ENCODE measurements around the gene INPP4A. TPM values are rescaled to one million over a fixed set of nuclear protein-coding genes. Genes with fewer than 3 reads are reported as not detected.

Gene INPP4A
- total RNA-seq, 1 donor from 2014 or later: 40.7 TPM

DNA sequence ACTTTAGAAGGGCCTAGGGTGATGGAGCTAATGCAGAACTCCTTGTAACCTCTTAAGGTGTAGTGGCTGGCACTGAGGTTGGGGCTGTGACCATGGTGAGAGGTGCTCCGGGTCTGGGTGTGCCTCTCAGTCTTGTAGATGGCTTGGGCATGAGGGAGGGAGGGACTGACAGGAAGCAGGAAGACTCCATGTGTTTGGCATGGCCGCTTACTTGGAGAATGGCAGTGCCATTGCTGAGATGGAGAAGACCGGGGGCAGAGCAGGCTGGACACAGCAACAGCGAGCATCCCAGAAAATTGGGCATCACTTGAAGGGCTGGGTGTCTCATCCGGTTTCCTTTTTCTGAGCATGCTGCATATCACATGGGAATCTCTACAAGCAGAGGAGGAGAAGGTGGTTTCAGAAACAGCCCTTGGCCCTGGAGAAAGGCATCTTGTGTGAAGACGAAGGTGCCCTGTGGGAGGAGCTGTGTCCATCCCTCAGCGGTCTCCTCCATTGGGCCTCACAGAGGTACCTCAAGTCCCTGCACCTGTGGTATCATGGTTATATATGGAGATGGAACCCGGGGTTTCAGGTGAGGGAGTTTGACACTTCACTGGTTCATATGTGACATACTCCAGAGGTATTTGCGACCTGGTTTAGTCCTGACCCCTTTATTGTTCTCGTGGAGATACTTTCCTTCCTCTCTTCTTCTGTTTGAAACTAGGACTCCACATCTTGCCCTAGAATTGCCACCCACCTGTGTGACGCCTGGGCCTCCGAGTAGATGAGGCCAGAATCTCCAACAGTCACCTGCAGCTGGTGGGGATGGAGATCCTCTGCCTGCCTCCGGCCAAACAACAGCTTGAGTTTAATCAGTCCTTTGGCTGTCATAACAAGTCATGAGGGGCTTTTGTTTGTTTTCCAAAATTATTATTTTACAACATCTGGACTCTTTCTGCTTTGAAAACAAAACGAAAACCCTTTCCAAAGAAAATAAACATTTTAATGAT, 45.6 kb downstream of the INPP4A start:
- Mint-ChIP-seq H3K4me3 (no peak overlapping the region), H3K27ac (no peak overlapping the region), H3K27me3 (ENCODE audit: low read depth) (no peaks in the 10 kb centered on the region), H3K36me3 (no peaks in the 10 kb centered on the region), H3K4me1 (peaks cover 11% of the 10 kb centered on the region), H3K9me3 (peaks cover 14% of the 10 kb centered on the region)
- DNase-seq (ENCODE audit: low spot score in 2 of 2, unreplicated experiment in 2 of 2): no peak
- TF ChIP-seq, protein P1, sequence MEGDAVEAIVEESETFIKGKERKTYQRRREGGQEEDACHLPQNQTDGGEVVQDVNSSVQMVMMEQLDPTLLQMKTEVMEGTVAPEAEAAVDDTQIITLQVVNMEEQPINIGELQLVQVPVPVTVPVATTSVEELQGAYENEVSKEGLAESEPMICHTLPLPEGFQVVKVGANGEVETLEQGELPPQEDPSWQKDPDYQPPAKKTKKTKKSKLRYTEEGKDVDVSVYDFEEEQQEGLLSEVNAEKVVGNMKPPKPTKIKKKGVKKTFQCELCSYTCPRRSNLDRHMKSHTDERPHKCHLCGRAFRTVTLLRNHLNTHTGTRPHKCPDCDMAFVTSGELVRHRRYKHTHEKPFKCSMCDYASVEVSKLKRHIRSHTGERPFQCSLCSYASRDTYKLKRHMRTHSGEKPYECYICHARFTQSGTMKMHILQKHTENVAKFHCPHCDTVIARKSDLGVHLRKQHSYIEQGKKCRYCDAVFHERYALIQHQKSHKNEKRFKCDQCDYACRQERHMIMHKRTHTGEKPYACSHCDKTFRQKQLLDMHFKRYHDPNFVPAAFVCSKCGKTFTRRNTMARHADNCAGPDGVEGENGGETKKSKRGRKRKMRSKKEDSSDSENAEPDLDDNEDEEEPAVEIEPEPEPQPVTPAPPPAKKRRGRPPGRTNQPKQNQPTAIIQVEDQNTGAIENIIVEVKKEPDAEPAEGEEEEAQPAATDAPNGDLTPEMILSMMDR (IDR thresholded peaks at IDR 0.05; ENCODE audit: unreplicated experiment): no peak

DNA sequence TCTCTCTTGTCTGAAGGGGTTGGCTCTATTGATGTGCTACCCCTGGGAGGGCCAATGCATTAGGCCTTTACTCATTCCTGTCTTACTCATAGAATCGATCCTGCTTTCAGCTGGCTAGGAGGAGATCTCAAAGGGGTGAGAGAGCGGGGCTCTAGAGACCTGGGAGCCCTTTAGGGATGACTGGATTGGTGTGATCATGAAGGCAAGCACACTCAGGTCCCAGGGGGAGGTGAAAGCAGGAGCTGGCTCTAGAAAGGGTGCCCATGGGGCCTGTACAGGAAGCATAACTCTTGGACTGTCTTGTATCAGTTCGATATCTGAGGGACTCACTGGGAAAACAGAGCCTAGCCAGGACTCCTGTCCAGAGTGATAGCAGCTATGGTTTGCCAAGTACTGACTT, 47.8 kb downstream of the INPP4A start:
- H3K27me3 Mint-ChIP-seq (ENCODE audit: low read depth): no peaks in the 10 kb centered on the region
- DNase-seq (ENCODE audit: low spot score in 2 of 2, unreplicated experiment in 2 of 2): no peak
- H3K9me3 Mint-ChIP-seq: peaks cover 30% of the 10 kb centered on the region
- no peaks in the 10 kb centered on the region for H3K4me1 Mint-ChIP-seq
- no peak overlapping the region for H3K4me3 Mint-ChIP-seq
- TF ChIP-seq, protein P1 (IDR thresholded peaks at IDR 0.05; ENCODE audit: unreplicated experiment): no peak
- no peak overlapping the region for H3K27ac Mint-ChIP-seq
- peaks cover 11% of the 10 kb centered on the region for H3K36me3 Mint-ChIP-seq

DNA sequence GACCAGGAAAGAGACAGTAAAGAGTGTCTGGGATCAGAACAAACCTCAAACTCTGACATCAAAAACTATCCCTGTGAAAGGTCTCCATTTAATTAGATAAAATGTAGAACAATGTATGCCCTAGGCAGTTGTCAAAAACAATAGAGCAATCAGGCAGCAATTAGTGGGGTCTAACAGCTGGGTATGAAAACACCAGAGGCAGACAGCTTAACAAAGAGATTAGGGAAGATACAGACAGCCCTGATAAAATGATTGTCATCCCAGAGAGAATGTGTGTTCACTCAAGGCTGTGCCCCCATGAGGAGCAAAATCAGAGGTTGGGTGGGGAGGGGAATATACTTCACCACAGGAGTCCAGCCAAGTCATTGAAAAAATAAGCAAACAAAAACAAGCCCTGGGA, 50.0 kb downstream of the INPP4A start:
- Mint-ChIP-seq H3K4me3 (no peak overlapping the region), H3K27me3 (ENCODE audit: low read depth) (no peaks in the 10 kb centered on the region), H3K4me1 (peaks cover 6% of the 10 kb centered on the region), H3K36me3 (peaks cover 21% of the 10 kb centered on the region), H3K27ac (no peak overlapping the region), H3K9me3 (peaks cover 36% of the 10 kb centered on the region)
- TF ChIP-seq, protein P1 (IDR thresholded peaks at IDR 0.05; ENCODE audit: unreplicated experiment): no peak
- DNase-seq (ENCODE audit: low spot score in 2 of 2, unreplicated experiment in 2 of 2): no peak

DNA sequence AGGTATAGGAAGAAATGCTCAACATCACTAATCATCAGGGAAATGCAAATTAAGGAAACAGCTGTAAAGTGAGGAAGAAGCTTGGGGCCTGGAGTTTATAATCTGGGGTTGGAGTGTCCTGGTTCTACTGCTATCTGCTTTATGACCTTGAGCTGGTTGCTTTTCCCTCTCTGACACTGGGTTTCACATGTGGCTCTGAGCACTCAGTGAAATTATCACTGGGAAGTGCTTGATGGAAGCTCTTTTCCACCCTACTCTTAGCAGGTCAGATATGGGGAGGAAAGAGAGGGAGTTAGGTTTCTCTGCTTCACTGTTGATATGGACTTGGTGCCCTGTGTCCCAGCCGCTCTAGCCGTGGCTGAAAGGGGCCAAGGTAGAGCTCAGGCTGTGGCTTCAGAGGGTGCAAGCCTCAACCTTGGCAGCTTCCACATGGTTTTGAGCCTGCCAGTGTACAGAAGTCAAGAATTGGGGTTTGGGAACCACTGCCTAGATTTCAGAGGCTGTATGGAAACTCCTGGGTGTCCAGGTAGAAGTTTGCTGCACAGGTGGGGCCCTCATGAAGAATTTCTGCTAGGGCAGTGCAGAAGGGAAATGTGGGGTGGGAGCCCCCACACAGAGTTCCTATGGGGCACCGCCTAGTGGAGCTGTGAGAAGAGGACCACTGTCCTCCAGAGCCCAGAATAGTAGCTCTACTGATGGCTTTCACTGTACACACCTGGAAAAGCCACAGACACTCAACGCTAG, 52.3 kb downstream of the INPP4A start:
- Mint-ChIP-seq H3K4me1 (peaks cover 9% of the 10 kb centered on the region), H3K4me3 (no peak overlapping the region), H3K36me3 (peaks cover 21% of the 10 kb centered on the region), H3K9me3 (peaks cover 36% of the 10 kb centered on the region), H3K27ac (no peak overlapping the region), H3K27me3 (ENCODE audit: low read depth) (no peaks in the 10 kb centered on the region)
- DNase-seq (ENCODE audit: low spot score in 2 of 2, unreplicated experiment in 2 of 2): no peak
- TF ChIP-seq, protein P1 (IDR thresholded peaks at IDR 0.05; ENCODE audit: unreplicated experiment): no peak

DNA sequence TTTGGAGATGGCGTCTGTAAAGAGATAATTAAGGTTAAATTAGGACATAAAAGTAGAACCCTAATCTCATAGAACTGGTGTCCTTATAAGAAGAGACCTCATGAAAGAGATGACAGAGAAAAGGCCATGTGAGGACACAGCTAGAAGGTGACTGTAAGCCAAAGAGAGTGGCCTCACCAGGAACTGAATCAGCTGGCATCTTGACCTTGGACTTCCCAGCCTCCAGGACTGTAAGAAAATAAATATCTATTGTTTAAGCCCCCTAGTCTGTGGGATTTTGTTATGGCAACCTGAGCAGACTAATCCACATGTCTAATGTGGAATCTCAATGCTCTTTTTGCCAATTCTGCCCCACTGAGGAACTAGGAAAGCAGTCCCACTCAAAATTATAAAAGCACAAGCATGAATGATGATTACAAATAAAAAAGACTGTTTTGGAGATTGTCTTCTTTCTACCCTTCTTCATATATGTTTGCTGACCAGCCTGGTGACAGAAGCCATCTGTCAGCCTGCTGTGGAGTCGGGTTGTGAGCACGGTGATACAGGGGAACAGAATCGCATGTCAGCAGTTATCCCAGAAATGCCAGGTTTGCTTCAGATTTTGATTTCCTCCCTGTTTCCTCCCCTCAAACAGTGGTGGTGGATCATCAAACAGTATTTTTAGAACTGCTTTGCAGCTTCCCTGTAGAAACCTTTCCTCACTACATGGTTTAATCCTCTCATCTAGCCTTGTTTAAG, 54.2 kb downstream of the INPP4A start:
- no peak for DNase-seq (ENCODE audit: low spot score in 2 of 2, unreplicated experiment in 2 of 2)
- H3K9me3 Mint-ChIP-seq: peaks cover 36% of the 10 kb centered on the region
- peak overlapping the region; percentile 80 for H3K27ac Mint-ChIP-seq
- H3K4me3 Mint-ChIP-seq: no peak overlapping the region
- H3K27me3 Mint-ChIP-seq (ENCODE audit: low read depth): no peaks in the 10 kb centered on the region
- TF ChIP-seq, protein P1 (IDR thresholded peaks at IDR 0.05; ENCODE audit: unreplicated experiment): no peak
- H3K36me3 Mint-ChIP-seq: peaks cover 21% of the 10 kb centered on the region
- H3K4me1 Mint-ChIP-seq: peaks cover 15% of the 10 kb centered on the region
